ENCODE measurements around the gene CFB. TPM values are rescaled to one million over a fixed set of nuclear protein-coding genes. Genes with fewer than 3 reads are reported as not detected.

Gene CFB
- total and polyA plus RNA-seq, 9 of the 15 experiments (the other 6 are each of a cell fraction or from before 2014, with no cell fraction given), result 0.08 to 0.91 (median 0.22) TPM; not detected in 4

GRCh38 chr6:31901953-31902643 is 43.8 kb upstream of the CFB start, which contains the start of gene ZBTB12 (continued):
- TF ChIP-seq RBBP5 (IDR thresholded peaks at IDR 0.05; ENCODE audit: borderline replicate concordance, insufficient read depth, low read length, poor library complexity, severe bottlenecking), result peak; percentile 66
- peak in 1 of 3 experiments; percentile 74; a peak in 1 of 6 replicates for TF ChIP-seq ZBTB11 (CRISPR knock-in tag; IDR thresholded peaks at IDR 0.05)
- TF ChIP-seq E2F3 (CRISPR knock-in tag; IDR thresholded peaks at IDR 0.05), result peak; percentile 67; the same call in 1 of the 2 replicates
- peak; percentile 64 for TF ChIP-seq E2F1 (CRISPR knock-in tag; IDR thresholded peaks at IDR 0.05)
- 0 out of 2 replicates have a peak, but pooled peaks have one; percentile 62 for TF ChIP-seq FOXJ2 (tag; IDR thresholded peaks at IDR 0.05)
- TF ChIP-seq ATF6 (CRISPR knock-in tag; IDR thresholded peaks at IDR 0.05), result peak; percentile 36; the same call in 1 of the 2 replicates
- TF ChIP-seq KAT7 (CRISPR knock-in tag; IDR thresholded peaks at IDR 0.05; ENCODE audit: borderline replicate concordance), result 0 out of 2 replicates have a peak, but pooled peaks have one; percentile 14
- peak in 1 of 2 experiments; percentile 99; a peak in 2 of 4 replicates for TF ChIP-seq KDM4B (IDR thresholded peaks at IDR 0.05; ENCODE audit: borderline replicate concordance in 2 of 2, low read depth in 1 of 2)
- TF ChIP-seq BRD4 (IDR thresholded peaks at IDR 0.05), result no peak
- peak; percentile 60; the same call in 1 of the 2 replicates for TF ChIP-seq MXI1 (IDR thresholded peaks at IDR 0.05; ENCODE audit: low read depth, low read length)
- TF ChIP-seq NR2C2 (CRISPR knock-in tag; IDR thresholded peaks at IDR 0.05), result peak; percentile 17; the same call in 1 of the 2 replicates
- TF ChIP-seq NR2C2 (tag; IDR thresholded peaks at IDR 0.05), result peak; percentile 69
- peak; percentile 54; the same call in 1 of the 2 replicates for TF ChIP-seq TFAP4 (CRISPR knock-in tag; IDR thresholded peaks at IDR 0.05; ENCODE audit: borderline replicate concordance)
- no peak for TF ChIP-seq TFE3 (CRISPR knock-in tag; IDR thresholded peaks at IDR 0.05)
- no peak for TF ChIP-seq HDAC6 (IDR thresholded peaks at IDR 0.05; ENCODE audit: low read depth, low read length)
- no peak for TF ChIP-seq ZNF184 (CRISPR knock-in tag; IDR thresholded peaks at IDR 0.05)
